HepG2 (cell line): ENCODE data around the gene TTBK1. TPM values are rescaled to one million over a fixed set of nuclear protein-coding genes. Genes with fewer than 3 reads are reported as not detected.

Experiments used
- ADNP ChIP-seq: sonication (generic); formaldehyde crosslinking; IDR thresholded peaks from 2 replicates; pipeline ENCODE4 v1.4.0; 2020; ENCODE audit warnings: missing genetic modification reagents
- BRD4 ChIP-seq: sonication (generic); formaldehyde crosslinking; IDR thresholded peaks from 2 replicates; pipeline ENCODE4 v1.4.0; 2020; ENCODE audit warnings: missing genetic modification reagents
- CAMTA2 ChIP-seq: sonication (generic); formaldehyde crosslinking; IDR thresholded peaks from 2 replicates; pipeline ENCODE4 v1.4.0; 2020; ENCODE audit warnings: mild to moderate bottlenecking, missing genetic modification reagents, borderline replicate concordance
- EP300 ChIP-seq, 3 experiments: sonication (generic) in 1 of 3; formaldehyde crosslinking in 1 of 3; IDR thresholded peaks; 2 replicates each; pipeline versions ENCODE4 v1.5.1 to v1.6.1; 2011 to 2020; ENCODE audit warnings: low read depth in 2 of 3, low read length in 2 of 3, borderline replicate concordance in 1 of 3, improper control_type of control experiment in 1 of 3, mild to moderate bottlenecking in 1 of 3, missing genetic modification reagents in 1 of 3, moderate library complexity in 1 of 3
- MIER3 ChIP-seq: IDR thresholded peaks from 2 replicates; pipeline ENCODE4 v1.6.1; 2016; ENCODE audit warnings: missing compliant biosample characterization, borderline replicate concordance
- MIXL1 ChIP-seq: IDR thresholded peaks from 2 replicates; pipeline ENCODE4 v1.6.1; 2016
- NAIF1 ChIP-seq: sonication (generic); formaldehyde crosslinking; IDR thresholded peaks from 2 replicates; pipeline ENCODE4 v1.5.0; 2020; ENCODE audit warnings: mild to moderate bottlenecking, missing genetic modification reagents, borderline replicate concordance
- NBN ChIP-seq: fragments of 450-650 bp; conservative IDR thresholded peaks from 2 replicates; pipeline ENCODE4 v1.6.1; 2017
- RNF2 ChIP-seq: fragments of 450-650 bp; conservative IDR thresholded peaks from 2 replicates; pipeline ENCODE4 v1.6.1; 2016; ENCODE audit warnings: low read depth
- STAT5B ChIP-seq: sonication (generic); formaldehyde crosslinking; IDR thresholded peaks from 2 replicates; pipeline ENCODE4 v1.4.0; 2020; ENCODE audit warnings: missing genetic modification reagents
- ZC3H13 ChIP-seq: sonication (generic); formaldehyde crosslinking; IDR thresholded peaks from 2 replicates; pipeline ENCODE4 v1.8.1; 2023; ENCODE audit warnings: mild to moderate bottlenecking, missing genetic modification reagents, moderate library complexity
- ZNF607 ChIP-seq: sonication (generic); formaldehyde crosslinking; IDR thresholded peaks from 2 replicates; pipeline ENCODE4 v1.5.1; 2020; ENCODE audit warnings: missing genetic modification reagents, mild to moderate bottlenecking, borderline replicate concordance
- ZNF616 ChIP-seq: sonication (generic); formaldehyde crosslinking; IDR thresholded peaks from 2 replicates; pipeline ENCODE4 v1.5.0; 2020; ENCODE audit warnings: low read depth, mild to moderate bottlenecking, missing genetic modification reagents
- ZNF678 ChIP-seq: sonication (generic); formaldehyde crosslinking; IDR thresholded peaks from 2 replicates; pipeline ENCODE4 v1.4.0; 2020; ENCODE audit warnings: mild to moderate bottlenecking, missing genetic modification reagents
- polyA plus RNA-seq, 8 experiments: library from polyadenylated mRNA; depleted of rRNA in 3 of 8; stranded (reverse) in 7 of 8; unstranded in 1 of 8; fragments of >200 nt; fragmentation: Illumina TruSeq in 4 of 8; extraction: Trizol in 4 of 8; gene quantifications; 2 replicates each; pipeline versions ENCODE4 v1.2.1 to v1.2.3, GENCODE V29; 2011 to 2016; ENCODE audit warnings: low read depth in 4 of 8, missing spikeins in 1 of 8, mixed read lengths in 1 of 8; ENCODE audit not compliant: insufficient read depth in 1 of 8
- total RNA-seq, 5 experiments: library from RNA; depleted of rRNA; stranded (reverse); fragments of >200 nt; fragmentation: Illumina TruSeq; extraction: Trizol; gene quantifications; 2 replicates each; pipeline ENCODE4 v1.2.3, GENCODE V29; 2016; ENCODE audit warnings: low read depth in 1 of 5
- TF ChIP-seq, protein P1 (sequence below): sonication (generic); formaldehyde crosslinking; IDR thresholded peaks from 2 replicates; pipeline ENCODE4 v1.5.0; 2020; ENCODE audit warnings: mild to moderate bottlenecking, missing genetic modification reagents, borderline replicate concordance
- TF ChIP-seq, protein P2 (sequence below): sonication (generic); formaldehyde crosslinking; IDR thresholded peaks from 2 replicates; pipeline ENCODE4 v1.8.0; 2022; ENCODE audit warnings: missing genetic modification reagents, mild to moderate bottlenecking, moderate library complexity, borderline replicate concordance
- TF ChIP-seq, protein P3 (sequence below): sonication (generic); formaldehyde crosslinking; IDR thresholded peaks from 2 replicates; pipeline ENCODE4 v1.9.0; 2021; ENCODE audit warnings: missing genetic modification reagents, mild to moderate bottlenecking, borderline replicate concordance
- TF ChIP-seq, protein P4 (sequence below): sonication (generic); formaldehyde crosslinking; IDR thresholded peaks from 2 replicates; pipeline ENCODE4 v1.5.1; 2020; ENCODE audit warnings: missing genetic modification reagents, mild to moderate bottlenecking, borderline replicate concordance
- TF ChIP-seq, protein P5 (sequence below): sonication (generic); formaldehyde crosslinking; IDR thresholded peaks from 2 replicates; pipeline ENCODE4 v1.8.1; 2023; ENCODE audit warnings: mild to moderate bottlenecking, missing genetic modification reagents

The TTBK1 gene
- total and polyA plus RNA-seq, 2 of the 13 experiments (the other 11 are each of a cell fraction or from before 2014, with no cell fraction given), result 0.24 to 0.33 TPM

DNA sequence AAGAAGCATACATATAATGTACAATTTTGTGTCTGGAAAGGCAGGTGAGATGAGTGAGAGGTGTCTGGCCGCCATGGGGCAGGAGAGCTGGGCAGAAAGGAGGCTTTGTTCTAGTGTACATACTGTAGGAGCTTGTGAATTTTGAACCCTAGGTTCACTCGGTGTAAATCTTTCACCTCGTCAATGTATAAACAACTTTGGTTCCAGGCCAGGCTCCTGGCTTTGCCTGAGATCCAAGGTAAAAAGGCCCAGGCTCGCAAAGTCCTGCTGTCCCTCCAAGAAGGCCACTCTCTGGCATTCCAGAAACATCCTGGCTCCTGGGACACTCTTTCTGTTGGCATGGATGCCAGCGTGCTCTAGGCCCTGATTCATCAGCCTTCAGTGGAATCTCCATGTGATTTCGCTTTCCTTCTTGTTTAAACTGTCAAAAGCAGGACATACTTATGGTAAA lies 47.6 kb downstream of the TTBK1 start (continued):
- no peak for TF ChIP-seq ZNF678 (CRISPR knock-in tag)
- peak; percentile 81 for TF ChIP-seq BRD4
- no peak for TF ChIP-seq NBN
- TF ChIP-seq, protein P1, sequence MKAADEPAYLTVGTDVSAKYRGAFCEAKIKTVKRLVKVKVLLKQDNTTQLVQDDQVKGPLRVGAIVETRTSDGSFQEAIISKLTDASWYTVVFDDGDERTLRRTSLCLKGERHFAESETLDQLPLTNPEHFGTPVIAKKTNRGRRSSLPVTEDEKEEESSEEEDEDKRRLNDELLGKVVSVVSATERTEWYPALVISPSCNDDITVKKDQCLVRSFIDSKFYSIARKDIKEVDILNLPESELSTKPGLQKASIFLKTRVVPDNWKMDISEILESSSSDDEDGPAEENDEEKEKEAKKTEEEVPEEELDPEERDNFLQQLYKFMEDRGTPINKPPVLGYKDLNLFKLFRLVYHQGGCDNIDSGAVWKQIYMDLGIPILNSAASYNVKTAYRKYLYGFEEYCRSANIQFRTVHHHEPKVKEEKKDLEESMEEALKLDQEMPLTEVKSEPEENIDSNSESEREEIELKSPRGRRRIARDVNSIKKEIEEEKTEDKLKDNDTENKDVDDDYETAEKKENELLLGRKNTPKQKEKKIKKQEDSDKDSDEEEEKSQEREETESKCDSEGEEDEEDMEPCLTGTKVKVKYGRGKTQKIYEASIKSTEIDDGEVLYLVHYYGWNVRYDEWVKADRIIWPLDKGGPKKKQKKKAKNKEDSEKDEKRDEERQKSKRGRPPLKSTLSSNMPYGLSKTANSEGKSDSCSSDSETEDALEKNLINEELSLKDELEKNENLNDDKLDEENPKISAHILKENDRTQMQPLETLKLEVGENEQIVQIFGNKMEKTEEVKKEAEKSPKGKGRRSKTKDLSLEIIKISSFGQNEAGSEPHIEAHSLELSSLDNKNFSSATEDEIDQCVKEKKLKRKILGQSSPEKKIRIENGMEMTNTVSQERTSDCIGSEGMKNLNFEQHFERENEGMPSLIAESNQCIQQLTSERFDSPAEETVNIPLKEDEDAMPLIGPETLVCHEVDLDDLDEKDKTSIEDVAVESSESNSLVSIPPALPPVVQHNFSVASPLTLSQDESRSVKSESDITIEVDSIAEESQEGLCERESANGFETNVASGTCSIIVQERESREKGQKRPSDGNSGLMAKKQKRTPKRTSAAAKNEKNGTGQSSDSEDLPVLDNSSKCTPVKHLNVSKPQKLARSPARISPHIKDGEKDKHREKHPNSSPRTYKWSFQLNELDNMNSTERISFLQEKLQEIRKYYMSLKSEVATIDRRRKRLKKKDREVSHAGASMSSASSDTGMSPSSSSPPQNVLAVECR (CRISPR knock-in tag), result peak; percentile 17; the same call in 1 of the 2 replicates
- TF ChIP-seq STAT5B, result no peak
- TF ChIP-seq CAMTA2, result no peak
- TF ChIP-seq, protein P2, sequence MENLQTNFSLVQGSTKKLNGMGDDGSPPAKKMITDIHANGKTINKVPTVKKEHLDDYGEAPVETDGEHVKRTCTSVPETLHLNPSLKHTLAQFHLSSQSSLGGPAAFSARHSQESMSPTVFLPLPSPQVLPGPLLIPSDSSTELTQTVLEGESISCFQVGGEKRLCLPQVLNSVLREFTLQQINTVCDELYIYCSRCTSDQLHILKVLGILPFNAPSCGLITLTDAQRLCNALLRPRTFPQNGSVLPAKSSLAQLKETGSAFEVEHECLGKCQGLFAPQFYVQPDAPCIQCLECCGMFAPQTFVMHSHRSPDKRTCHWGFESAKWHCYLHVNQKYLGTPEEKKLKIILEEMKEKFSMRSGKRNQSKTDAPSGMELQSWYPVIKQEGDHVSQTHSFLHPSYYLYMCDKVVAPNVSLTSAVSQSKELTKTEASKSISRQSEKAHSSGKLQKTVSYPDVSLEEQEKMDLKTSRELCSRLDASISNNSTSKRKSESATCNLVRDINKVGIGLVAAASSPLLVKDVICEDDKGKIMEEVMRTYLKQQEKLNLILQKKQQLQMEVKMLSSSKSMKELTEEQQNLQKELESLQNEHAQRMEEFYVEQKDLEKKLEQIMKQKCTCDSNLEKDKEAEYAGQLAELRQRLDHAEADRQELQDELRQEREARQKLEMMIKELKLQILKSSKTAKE, result no peak
- peak; percentile 77 to 87; a peak in 3 of 4 replicates for TF ChIP-seq EP300 (IDR thresholded peaks at IDR 0.05; ENCODE audit: low read depth in 2 of 2, low read length in 2 of 2)
- TF ChIP-seq EP300 (CRISPR knock-in tag; IDR thresholded peaks at IDR 0.05; ENCODE audit: borderline replicate concordance), result peak; percentile 65
- no peak; the same call in 1 of the 2 replicates for TF ChIP-seq ZNF607 (CRISPR knock-in tag)
- TF ChIP-seq MIXL1, result peak; percentile 65
- no peak for TF ChIP-seq ZC3H13 (CRISPR knock-in tag)
- no peak for TF ChIP-seq ZNF616
- TF ChIP-seq MIER3 (CRISPR knock-in tag), result peak; percentile 54; the same call in 1 of the 2 replicates
- TF ChIP-seq, protein P3, sequence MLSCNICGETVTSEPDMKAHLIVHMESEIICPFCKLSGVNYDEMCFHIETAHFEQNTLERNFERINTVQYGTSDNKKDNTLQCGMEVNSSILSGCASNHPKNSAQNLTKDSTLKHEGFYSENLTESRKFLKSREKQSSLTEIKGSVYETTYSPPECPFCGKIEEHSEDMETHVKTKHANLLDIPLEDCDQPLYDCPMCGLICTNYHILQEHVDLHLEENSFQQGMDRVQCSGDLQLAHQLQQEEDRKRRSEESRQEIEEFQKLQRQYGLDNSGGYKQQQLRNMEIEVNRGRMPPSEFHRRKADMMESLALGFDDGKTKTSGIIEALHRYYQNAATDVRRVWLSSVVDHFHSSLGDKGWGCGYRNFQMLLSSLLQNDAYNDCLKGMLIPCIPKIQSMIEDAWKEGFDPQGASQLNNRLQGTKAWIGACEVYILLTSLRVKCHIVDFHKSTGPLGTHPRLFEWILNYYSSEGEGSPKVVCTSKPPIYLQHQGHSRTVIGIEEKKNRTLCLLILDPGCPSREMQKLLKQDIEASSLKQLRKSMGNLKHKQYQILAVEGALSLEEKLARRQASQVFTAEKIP, result no peak
- TF ChIP-seq, protein P4, sequence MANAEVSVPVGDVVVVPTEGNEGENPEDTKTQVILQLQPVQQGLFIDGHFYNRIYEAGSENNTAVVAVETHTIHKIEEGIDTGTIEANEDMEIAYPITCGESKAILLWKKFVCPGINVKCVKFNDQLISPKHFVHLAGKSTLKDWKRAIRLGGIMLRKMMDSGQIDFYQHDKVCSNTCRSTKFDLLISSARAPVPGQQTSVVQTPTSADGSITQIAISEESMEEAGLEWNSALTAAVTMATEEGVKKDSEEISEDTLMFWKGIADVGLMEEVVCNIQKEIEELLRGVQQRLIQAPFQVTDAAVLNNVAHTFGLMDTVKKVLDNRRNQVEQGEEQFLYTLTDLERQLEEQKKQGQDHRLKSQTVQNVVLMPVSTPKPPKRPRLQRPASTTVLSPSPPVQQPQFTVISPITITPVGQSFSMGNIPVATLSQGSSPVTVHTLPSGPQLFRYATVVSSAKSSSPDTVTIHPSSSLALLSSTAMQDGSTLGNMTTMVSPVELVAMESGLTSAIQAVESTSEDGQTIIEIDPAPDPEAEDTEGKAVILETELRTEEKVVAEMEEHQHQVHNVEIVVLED (CRISPR knock-in tag), result no peak; the same call in 1 of the 2 replicates
- TF ChIP-seq RNF2, result no peak
- no peak for TF ChIP-seq NAIF1 (CRISPR knock-in tag)
- TF ChIP-seq ADNP (CRISPR knock-in tag), result no peak; the same call in 1 of the 2 replicates
- TF ChIP-seq, protein P5, sequence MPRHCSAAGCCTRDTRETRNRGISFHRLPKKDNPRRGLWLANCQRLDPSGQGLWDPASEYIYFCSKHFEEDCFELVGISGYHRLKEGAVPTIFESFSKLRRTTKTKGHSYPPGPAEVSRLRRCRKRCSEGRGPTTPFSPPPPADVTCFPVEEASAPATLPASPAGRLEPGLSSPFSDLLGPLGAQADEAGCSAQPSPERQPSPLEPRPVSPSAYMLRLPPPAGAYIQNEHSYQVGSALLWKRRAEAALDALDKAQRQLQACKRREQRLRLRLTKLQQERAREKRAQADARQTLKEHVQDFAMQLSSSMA, result no peak
